Cardiac muscle cell (in vitro differentiated cells and primary cell): Measurements from ENCODE around the gene ZNF454. TPM values are rescaled to one million over a fixed set of nuclear protein-coding genes. Genes with fewer than 3 reads are reported as not detected.

ENCODE experiments used
- DNase-seq, 2 donors: peaks; one replicate each; pipeline versions ENCODE4 v3.0.0 to v3.0.0-alpha.2; 2010 to 2017; ENCODE audit warnings: low read depth in 1 of 2, low spot score in 1 of 2
- H3K27ac ChIP-seq: fragments of 200-600 bp; sonication (generic); 2 replicates; pipeline ENCODE4 v1.5.1; 2016
- H3K27me3 ChIP-seq: fragments of 200-600 bp; sonication (generic); 2 replicates; pipeline ENCODE4 v1.6.0; 2016; ENCODE audit warnings: control low read depth
- H3K36me3 ChIP-seq: fragments of 200-600 bp; sonication (generic); 2 replicates; pipeline ENCODE4 v1.5.1; 2016; ENCODE audit warnings: control low read depth
- H3K4me1 ChIP-seq: fragments of 200-600 bp; sonication (generic); 2 replicates; pipeline ENCODE4 v1.8.1; 2017; ENCODE audit warnings: low read depth, mild to moderate bottlenecking, mixed run types
- H3K4me3 ChIP-seq: fragments of 200-600 bp; sonication (generic); 2 replicates; pipeline ENCODE4 v1.5.1; 2016; ENCODE audit warnings: mild to moderate bottlenecking
- H3K9me3 ChIP-seq: fragments of 200-600 bp; sonication (generic); 2 replicates; pipeline ENCODE4 v1.5.1; 2017; ENCODE audit warnings: low read depth, mild to moderate bottlenecking, control low read depth
- CTCF ChIP-seq: IDR thresholded peaks from 2 replicates; pipeline ENCODE4 v1.5.1; 2012; ENCODE audit warnings: low read depth, mild to moderate bottlenecking, low read length
- polyA plus RNA-seq: library from polyadenylated mRNA; unstranded; fragments of >200 nt; fragmentation: Nextera tagmentation; extraction: Ambion mirVana; gene quantifications from 2 replicates; pipeline ENCODE4 v1.2.1, GENCODE V29; 2016
- total RNA-seq: library from RNA; depleted of rRNA; stranded (reverse); fragments of >200 nt; gene quantifications from 2 replicates; pipeline ENCODE4 v1.2.3, GENCODE V29; 2016

Gene ZNF454
- total and polyA plus RNA-seq, 2 experiments from 2014 or later, result 0.35 to 0.92 TPM

- no peak for DNase-seq
- no peak overlapping the region for H3K27ac ChIP-seq
- TF ChIP-seq CTCF, result no peak
- H3K36me3 ChIP-seq, result no peaks in the 10 kb centered on the region
- H3K9me3 ChIP-seq, result no peaks in the 10 kb centered on the region
- H3K27me3 ChIP-seq, result no peaks in the 10 kb centered on the region
- no peak overlapping the region for H3K4me3 ChIP-seq
- H3K4me1 ChIP-seq, result no peaks in the 10 kb centered on the region
Measured at GRCh38 chr5:178931846-178932760, 8.9 kb upstream of the ZNF454 start.

GRCh38 chr5:178941361-178941760, 363 bp downstream of the ZNF454 start:
- no peaks in the 10 kb centered on the region for H3K27me3 ChIP-seq
- no peaks in the 10 kb centered on the region for H3K4me1 ChIP-seq
- peak in 1 of 2 donors; percentile 37 for DNase-seq
- H3K27ac ChIP-seq, result no peak overlapping the region
- no peaks in the 10 kb centered on the region for H3K9me3 ChIP-seq
- peak overlapping the region; percentile 19 for H3K4me3 ChIP-seq
- no peak for TF ChIP-seq CTCF
- H3K36me3 ChIP-seq, result no peaks in the 10 kb centered on the region

GRCh38 chr5:178965465-178966055, 24.6 kb downstream of the ZNF454 start:
- H3K4me3 ChIP-seq, result no peak overlapping the region
- no peak for DNase-seq
- TF ChIP-seq CTCF, result no peak
- H3K4me1 ChIP-seq, result no peaks in the 10 kb centered on the region
- H3K9me3 ChIP-seq, result no peaks in the 10 kb centered on the region
- no peaks in the 10 kb centered on the region for H3K36me3 ChIP-seq
- H3K27me3 ChIP-seq, result no peaks in the 10 kb centered on the region
- H3K27ac ChIP-seq, result no peak overlapping the region

GRCh38 chr5:178981381-178981780, 40.4 kb downstream of the ZNF454 start:
- no peaks in the 10 kb centered on the region for H3K36me3 ChIP-seq
- no peaks in the 10 kb centered on the region for H3K27me3 ChIP-seq
- no peak overlapping the region for H3K27ac ChIP-seq
- no peak for DNase-seq
- TF ChIP-seq CTCF, result no peak
- no peaks in the 10 kb centered on the region for H3K4me1 ChIP-seq
- H3K4me3 ChIP-seq, result no peak overlapping the region
- H3K9me3 ChIP-seq, result no peaks in the 10 kb centered on the region

- Histone ChIP-seq H3K36me3 (no peaks in the 10 kb centered on the region), H3K9me3 (no peaks in the 10 kb centered on the region), H3K27ac (no peak overlapping the region), H3K27me3 (no peaks in the 10 kb centered on the region), H3K4me1 (no peaks in the 10 kb centered on the region), H3K4me3 (no peak overlapping the region)
- DNase-seq, result no peak
- no peak for TF ChIP-seq CTCF
Measured at GRCh38 chr5:178982941-178983340, 41.9 kb downstream of the ZNF454 start.
